Ammon's horn (tissue), 1 donor: ENCODE data around the gene ALKBH3.
A peak's percentile ranks its signal among the peaks of the same experiment; 100 is the strongest.

Experiments used
- DNase-seq: peaks from one replicate; pipeline ENCODE4 v3.0.0-alpha.2; 2016; ENCODE audit warnings: low spot score

The ALKBH3 gene

GRCh38 chr11:43895601-43896000, 15.0 kb downstream of the ALKBH3 start:
- DNase-seq = peak; percentile 59

- DNase-seq = no peak
These were observed 17.9 kb downstream of the ALKBH3 start for GRCh38 chr11:43898574-43898973.

GRCh38 chr11:43899094-43899493, 18.5 kb downstream of the ALKBH3 start:
- no peak for DNase-seq

- DNase-seq = no peak
These were observed 20.9 kb downstream of the ALKBH3 start for GRCh38 chr11:43901551-43901950.

GRCh38 chr11:43903078-43903477, 22.4 kb downstream of the ALKBH3 start:
- no peak for DNase-seq

GRCh38 chr11:43903969-43904368, 23.3 kb downstream of the ALKBH3 start:
- no peak for DNase-seq

GRCh38 chr11:43904742-43905535, 24.3 kb downstream of the ALKBH3 start:
- peak; percentile 67 for DNase-seq

- DNase-seq = peak; percentile 68
These were observed 25.2 kb downstream of the ALKBH3 start for GRCh38 chr11:43905813-43906241.

- no peak for DNase-seq
These were observed 26.7 kb downstream of the ALKBH3 start for GRCh38 chr11:43907028-43907975.

GRCh38 chr11:43908191-43908590, 27.6 kb downstream of the ALKBH3 start:
- no peak for DNase-seq

GRCh38 chr11:43908683-43909082, 28.1 kb downstream of the ALKBH3 start:
- DNase-seq = no peak

- no peak for DNase-seq
These were observed 33.3 kb downstream of the ALKBH3 start for GRCh38 chr11:43913829-43914380.

- no peak for DNase-seq
These were observed 33.8 kb downstream of the ALKBH3 start for GRCh38 chr11:43914466-43914865.

- DNase-seq = no peak
These were observed 36.0 kb downstream of the ALKBH3 start for GRCh38 chr11:43916621-43917020.

- DNase-seq = no peak
These were observed 37.2 kb downstream of the ALKBH3 start for GRCh38 chr11:43917851-43918250.

- DNase-seq = no peak
These were observed 38.0 kb downstream of the ALKBH3 start for GRCh38 chr11:43918662-43919061.

GRCh38 chr11:43919852-43920597, 39.4 kb downstream of the ALKBH3 start:
- DNase-seq = no peak

- no peak for DNase-seq
These were observed 40.2 kb downstream of the ALKBH3 start for GRCh38 chr11:43920598-43921419.

GRCh38 chr11:43921561-43922294, 41.1 kb downstream of the ALKBH3 start:
- no peak for DNase-seq

GRCh38 chr11:43922295-43922648, 41.6 kb downstream of the ALKBH3 start:
- DNase-seq = no peak
